Ishikawa (cell line): ENCODE data around the gene CBARP.

Source experiments
- CEBPB ChIP-seq: IDR thresholded peaks from 2 replicates; pipeline ENCODE4 v1.6.1; 2012
- CREB1 ChIP-seq: IDR thresholded peaks from 2 replicates; pipeline ENCODE4 v1.6.1; 2012; ENCODE audit warnings: low read depth
- EGR1 ChIP-seq: IDR thresholded peaks from 2 replicates; pipeline ENCODE4 v1.6.1; 2012
- EP300 ChIP-seq: IDR thresholded peaks from 2 replicates; pipeline ENCODE4 v1.6.1; 2012; ENCODE audit warnings: borderline replicate concordance
- FOXM1 ChIP-seq: IDR thresholded peaks from 2 replicates; pipeline ENCODE4 v1.6.1; 2012; ENCODE audit warnings: low read depth, borderline replicate concordance
- MAX ChIP-seq: IDR thresholded peaks from 2 replicates; pipeline ENCODE4 v1.6.1; 2012
- NFIC ChIP-seq: IDR thresholded peaks from 2 replicates; pipeline ENCODE4 v1.6.1; 2012
- RAD21 ChIP-seq: IDR thresholded peaks from 2 replicates; pipeline ENCODE4 v1.6.1; 2012; ENCODE audit warnings: low read depth
- REST ChIP-seq: IDR thresholded peaks from 2 replicates; pipeline ENCODE4 v1.6.1; 2012; ENCODE audit warnings: low read depth, mild to moderate bottlenecking
- TAF1 ChIP-seq: IDR thresholded peaks from 2 replicates; pipeline ENCODE4 v1.6.1; 2012; ENCODE audit warnings: low read depth, mild to moderate bottlenecking
- TCF12 ChIP-seq: IDR thresholded peaks from 2 replicates; pipeline ENCODE4 v1.6.1; 2012; ENCODE audit warnings: low read depth
- TEAD4 ChIP-seq: IDR thresholded peaks from 2 replicates; pipeline ENCODE4 v1.6.1; 2012
- USF1 ChIP-seq: IDR thresholded peaks from 2 replicates; pipeline ENCODE4 v1.6.1; 2012
- YY1 ChIP-seq: IDR thresholded peaks from 2 replicates; pipeline ENCODE4 v1.6.1; 2012; ENCODE audit warnings: low read depth
- ZBTB7A ChIP-seq: IDR thresholded peaks from 2 replicates; pipeline ENCODE4 v1.6.1; 2012; ENCODE audit warnings: low read depth

Gene CBARP

GRCh38 chr19:1218751-1219567, 18.8 kb downstream of the CBARP start:
- TF ChIP-seq YY1 (no peak), ZBTB7A (no peak), MAX (no peak), TEAD4 (no peak)

GRCh38 chr19:1217366-1217765, 20.4 kb downstream of the CBARP start:
- TF ChIP-seq EGR1 (no peak), TCF12 (no peak), YY1 (no peak), EP300 (no peak), REST (no peak), NFIC (no peak), CEBPB (no peak), FOXM1 (no peak), TAF1 (no peak), ZBTB7A (no peak), RAD21 (no peak), TEAD4 (no peak), CREB1 (no peak), USF1 (no peak)

GRCh38 chr19:1216756-1217155, 21.0 kb downstream of the CBARP start:
- no peak for TF ChIP-seq TAF1
- no peak for TF ChIP-seq REST
- no peak for TF ChIP-seq CREB1
- TF ChIP-seq YY1: no peak
- TF ChIP-seq ZBTB7A: no peak
- no peak for TF ChIP-seq NFIC
- no peak for TF ChIP-seq TCF12
- TF ChIP-seq CEBPB: no peak
- TF ChIP-seq FOXM1: no peak
- TF ChIP-seq USF1: no peak
- TF ChIP-seq TEAD4: no peak
- no peak for TF ChIP-seq EP300
- TF ChIP-seq EGR1: no peak
- no peak for TF ChIP-seq RAD21
- TF ChIP-seq MAX: no peak

GRCh38 chr19:1214862-1215731, 22.7 kb downstream of the CBARP start:
- TF ChIP-seq TCF12 (no peak), EGR1 (no peak), CREB1 (no peak), TEAD4 (no peak), REST (no peak)
